RWPE1 (cell line): ENCODE measurements around the gene NET1.

Experiments used
- CTCF ChIA-PET: fragments of 350-600 bp; sonication (Branson Sonifier 250); formaldehyde crosslinking; extraction: SDS; loops from one replicate; lab custom pipeline; 2021; lab: Yijun Ruan, JAX
- POLR2A ChIA-PET: fragments of 400-600 bp; formaldehyde crosslinking; extraction: SDS; loops from one replicate; lab custom pipeline; 2020; ENCODE audit warnings: antibody characterized with exemption; ENCODE audit not compliant: low non-redundant PET; lab: Yijun Ruan, JAX
- DNase-seq: peaks from one replicate; pipeline ENCODE4 v3.0.0; 2012; ENCODE audit warnings: low spot score
- H3K27ac ChIP-seq: fragments of 450-650 bp; 2 replicates; pipeline ENCODE4 v1.5.1; 2017
- CTCF ChIP-seq: fragments of 450-650 bp; conservative IDR thresholded peaks from 2 replicates; pipeline ENCODE4 v1.5.1; 2017; ENCODE audit warnings: low read depth, mild to moderate bottlenecking

Gene NET1

GRCh38 chr10:5499493-5500140, 87.3 kb downstream of the NET1 start, which contains the start of gene CALML5:
TSS of gene CALML5 (minus strand) at chr10:5499570. CDS start at chr10:5499438, 132 bp downstream.
- ChIA-PET POLR2A (no interaction called here), CTCF (interaction anchor here (1.1 to 1.7 kb wide), 3 partner anchors 11 to 123 kb away, joined by 3 to 7 read pairs (median 3); no protein-coding TSS in a partner anchor)
- no peak within 1 kb of the TSS; the same call in 1 of the 2 replicates for H3K27ac ChIP-seq
- no peak for DNase-seq
- TF ChIP-seq CTCF: no peak

GRCh38 chr10:5500162-5500670, 87.9 kb downstream of the NET1 start:
- TF ChIP-seq CTCF: no peak
- ChIA-PET CTCF (interaction anchor here (1.1 to 1.7 kb wide), 3 partner anchors 11 to 123 kb away, joined by 3 to 7 read pairs (median 3); no protein-coding TSS in a partner anchor), POLR2A (no interaction called here)
- no peak for DNase-seq
- H3K27ac ChIP-seq: no peak overlapping the region; the same call in 1 of the 2 replicates

- H3K27ac ChIP-seq: no peak overlapping the region
- no peak for TF ChIP-seq CTCF
- POLR2A ChIA-PET: no interaction called here
- CTCF ChIA-PET: interaction anchor here (0.6 to 1.0 kb wide), 2 partner anchors 58 to 130 kb away, joined by 3 read pairs; no protein-coding TSS in a partner anchor
- DNase-seq: no peak
Observed at GRCh38 chr10:5500910-5501309, 88.6 kb downstream of the NET1 start.

- ChIA-PET POLR2A (no interaction called here), CTCF (interaction anchor here (0.6 to 0.9 kb wide), 4 partner anchors 48 to 1349 kb away, joined by 3 to 6 read pairs (median 4); no protein-coding TSS in a partner anchor)
Observed at GRCh38 chr10:5502061-5502521, 89.7 kb downstream of the NET1 start.

GRCh38 chr10:5502571-5503476, 90.5 kb downstream of the NET1 start:
- CTCF ChIA-PET: interaction anchor here (0.6 to 1.0 kb wide), 5 partner anchors 49 to 1349 kb away, joined by 3 to 6 read pairs (median 3); no protein-coding TSS in a partner anchor
- DNase-seq: no peak
- no peak for TF ChIP-seq CTCF
- POLR2A ChIA-PET: interaction anchor here (0.6 kb wide), 1 partner anchor 37 kb away, joined by 3 read pairs; no protein-coding TSS in a partner anchor
- H3K27ac ChIP-seq: no peak overlapping the region

More at GRCh38 chr10:5502061-5502521, 89.7 kb downstream of the NET1 start:
- H3K27ac ChIP-seq: no peak overlapping the region
- no peak for DNase-seq
- TF ChIP-seq CTCF: no peak
